Frontal cortex (tissue), 4 donors: ENCODE measurements around the gene GRIN2A. TPM values are rescaled to one million over a fixed set of nuclear protein-coding genes. Genes with fewer than 3 reads are reported as not detected.
A peak's percentile ranks its signal among the peaks of the same experiment; 100 is the strongest.

Experiments used
- DNase-seq, 2 donors: peaks; one replicate each; pipeline ENCODE4 v3.0.0; 2012; ENCODE audit warnings: low spot score in 2 of 2
- FAIRE-seq: peaks from 2 replicates; lab custom pipeline; 2012; peaks lifted over from hg19 to GRCh38; lab: Jason Lieb, UNC
- total RNA-seq: library from RNA; depleted of rRNA; stranded (reverse); fragments of >200 nt; gene quantifications from one replicate; pipeline ENCODE4 v1.2.3, GENCODE V29; 2014
- donor health status: control.
- donor health status: control.
- donor health status: control.

The GRIN2A gene
- total RNA-seq, 1 donor from 2014 or later = 6.9 TPM

DNA sequence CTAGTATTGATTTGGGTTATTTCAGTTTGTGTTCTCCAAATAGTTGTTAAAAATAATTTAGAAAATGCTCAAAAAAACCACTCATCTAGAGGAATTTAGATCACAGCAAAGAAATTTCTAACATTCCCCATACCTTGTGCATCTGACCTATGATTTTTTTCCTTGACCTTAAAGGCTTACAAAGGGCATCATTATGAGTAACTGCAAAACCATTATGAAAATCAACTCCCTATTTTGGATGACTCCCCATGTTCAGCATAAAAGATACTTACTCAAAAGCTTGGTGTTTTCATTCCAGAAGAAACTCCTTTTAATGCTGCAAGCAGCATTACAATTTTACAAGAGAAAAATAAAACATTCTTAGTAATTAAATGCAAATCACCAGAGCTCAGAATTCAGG lies 83.2 kb downstream of the GRIN2A start:
- DNase-seq = no peak

DNA sequence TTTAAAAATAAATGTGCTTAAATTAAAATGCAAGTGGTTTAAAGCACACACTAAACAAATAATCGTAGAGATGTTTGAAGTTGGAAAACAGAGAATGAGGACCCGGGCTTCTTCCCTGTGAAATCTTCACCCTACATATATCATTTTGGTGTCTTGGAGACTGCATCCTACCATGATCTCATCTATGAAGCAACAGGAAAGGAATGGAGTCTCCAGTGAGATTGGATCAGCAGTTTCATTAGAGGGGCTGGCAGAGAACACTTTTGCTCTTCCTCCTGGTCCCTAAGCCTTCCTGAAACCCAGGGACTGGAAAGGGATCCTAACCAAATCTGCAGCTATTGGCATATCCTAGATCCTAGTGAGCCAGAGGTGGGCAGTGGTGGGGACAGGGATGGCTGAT lies 85.0 kb downstream of the GRIN2A start:
- DNase-seq (no peak), FAIRE-seq (no peak)

More for the DNA sequence above, 83.2 kb downstream of the GRIN2A start:
- FAIRE-seq = no peak

- DNase-seq (no peak), FAIRE-seq (no peak)
These were observed 88.7 kb downstream of the GRIN2A start for GRCh38 chr16:10093576-10093975.

- FAIRE-seq = no peak
- no peak for DNase-seq
These were observed 91.4 kb downstream of the GRIN2A start for GRCh38 chr16:10090816-10091215.

GRCh38 chr16:10088380-10088793 lies 93.8 kb downstream of the GRIN2A start:
- DNase-seq (no peak), FAIRE-seq (no peak)

DNA sequence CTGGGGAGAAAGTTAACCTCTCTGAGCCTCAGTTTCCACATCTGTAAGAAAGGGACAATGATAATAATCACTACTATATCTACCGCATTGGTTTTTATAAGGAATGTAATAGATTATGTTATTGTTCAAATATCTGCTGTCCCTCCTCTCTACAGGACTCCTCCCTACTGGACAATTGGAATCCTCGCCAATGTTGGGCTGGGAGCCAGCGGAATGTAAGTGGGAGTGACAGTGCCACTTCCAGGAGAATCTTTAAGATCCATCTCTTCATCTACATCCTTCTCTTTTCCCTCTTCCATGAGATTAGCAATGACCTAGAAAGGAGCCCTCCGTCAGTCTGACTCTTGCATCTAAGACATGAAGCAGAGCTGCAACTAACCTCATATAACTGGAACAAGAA lies 95.1 kb downstream of the GRIN2A start:
- FAIRE-seq = no peak
- DNase-seq = no peak

GRCh38 chr16:10086620-10087019 lies 95.6 kb downstream of the GRIN2A start:
- DNase-seq (no peak), FAIRE-seq (no peak)

- DNase-seq (no peak), FAIRE-seq (no peak)
These were observed 97.0 kb downstream of the GRIN2A start for GRCh38 chr16:10085078-10085798.

- DNase-seq (no peak), FAIRE-seq (no peak)
These were observed 98.9 kb downstream of the GRIN2A start for GRCh38 chr16:10083301-10083700.

- DNase-seq (no peak), FAIRE-seq (no peak)
These were observed 100.9 kb downstream of the GRIN2A start for GRCh38 chr16:10081201-10081940.

GRCh38 chr16:10080051-10080772 lies 102.0 kb downstream of the GRIN2A start:
- peak in 1 of 2 donors; percentile 32 for DNase-seq
- FAIRE-seq = no peak

DNA sequence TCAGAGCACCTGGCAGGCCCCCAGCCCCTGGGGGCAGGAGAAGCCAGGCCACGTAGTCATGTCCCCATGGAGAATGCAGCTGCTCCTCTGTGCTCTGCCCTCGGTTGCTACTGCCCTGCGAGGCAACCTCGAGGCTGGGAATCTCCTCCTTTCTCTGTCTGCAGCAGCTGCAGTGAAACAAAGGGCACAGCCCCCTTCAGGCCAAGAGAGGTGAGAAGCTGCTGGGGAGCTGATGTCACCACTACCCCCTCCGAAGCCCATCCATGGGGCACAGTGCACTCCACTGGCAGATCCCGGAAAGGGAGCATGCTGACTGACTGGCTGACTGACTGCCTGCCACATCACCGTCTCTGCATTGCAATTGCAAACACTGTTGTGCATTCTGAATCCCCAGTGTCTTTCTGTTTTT lies 103.7 kb downstream of the GRIN2A start:
- DNase-seq (no peak), FAIRE-seq (no peak)

GRCh38 chr16:10077861-10078260 lies 104.4 kb downstream of the GRIN2A start:
- no peak for FAIRE-seq
- no peak for DNase-seq

GRCh38 chr16:10076037-10076436 lies 106.2 kb downstream of the GRIN2A start:
- DNase-seq (no peak), FAIRE-seq (no peak)

- FAIRE-seq = no peak
- DNase-seq = no peak
These were observed 111.6 kb downstream of the GRIN2A start for GRCh38 chr16:10070591-10070990.

DNA sequence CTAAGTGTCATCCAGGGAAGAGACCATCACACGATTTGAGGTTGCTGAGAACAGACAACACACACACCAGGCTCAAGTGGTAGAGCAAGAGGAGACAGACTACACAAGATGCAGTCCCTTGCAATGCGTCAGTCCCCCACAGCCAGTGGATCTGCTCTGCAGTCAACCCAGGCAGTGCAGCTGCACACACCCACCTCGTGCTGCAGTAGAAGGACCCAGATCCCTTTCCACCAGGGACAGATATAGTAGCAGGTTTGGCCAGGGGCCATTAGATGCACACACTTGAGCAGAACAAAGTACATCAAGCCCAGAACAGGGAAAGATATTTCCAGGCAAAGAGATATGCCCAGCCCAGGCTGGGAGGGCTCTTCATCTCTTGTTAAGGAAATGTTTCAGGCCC lies 112.9 kb downstream of the GRIN2A start:
- FAIRE-seq (no peak), DNase-seq (no peak)

GRCh38 chr16:10067835-10068234 lies 114.4 kb downstream of the GRIN2A start:
- no peak for FAIRE-seq
- DNase-seq = no peak

GRCh38 chr16:10067406-10067805 lies 114.8 kb downstream of the GRIN2A start:
- DNase-seq (no peak), FAIRE-seq (no peak)

GRCh38 chr16:10065019-10065418 lies 117.2 kb downstream of the GRIN2A start:
- DNase-seq (no peak), FAIRE-seq (no peak)

DNA sequence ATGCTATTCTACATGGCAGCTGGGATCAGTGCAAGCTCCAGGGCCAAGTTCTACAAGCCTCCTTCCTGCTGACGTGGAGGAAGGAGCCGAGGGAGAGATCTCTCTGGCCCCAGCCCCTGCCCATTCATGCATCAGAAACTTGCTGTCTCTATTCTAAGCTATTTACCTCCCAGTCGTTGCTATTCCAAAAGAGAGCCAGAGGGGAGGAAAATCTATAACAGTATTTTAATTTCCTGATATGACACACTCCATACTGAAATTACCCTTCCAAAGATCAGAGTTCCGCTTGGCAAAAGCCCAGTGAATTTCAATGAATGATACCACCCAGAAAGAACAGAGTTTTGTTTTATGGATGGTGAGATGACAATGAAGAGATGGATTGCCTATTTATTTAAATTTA lies 133.4 kb downstream of the GRIN2A start:
- FAIRE-seq = no peak
- DNase-seq = no peak

GRCh38 chr16:10045947-10046346 lies 136.3 kb downstream of the GRIN2A start:
- DNase-seq (no peak), FAIRE-seq (no peak)
